H4 (cell line): ENCODE data around the gene SLC38A8. TPM values are rescaled to one million over a fixed set of nuclear protein-coding genes. Genes with fewer than 3 reads are reported as not detected.

Experiments used
- DNase-seq: peaks from one replicate; pipeline ENCODE4 v3.0.0-alpha.2; 2015; ENCODE audit warnings: low spot score
- total RNA-seq: library from RNA; depleted of rRNA; stranded (reverse); fragments of >200 nt; shearing (Covaris generic); gene quantifications from 2 replicates; pipeline ENCODE4 v1.2.3, GENCODE V29; 2014

Gene SLC38A8
- total RNA-seq, 1 experiment from 2014 or later = not detected

- DNase-seq = no peak
These were observed 6.3 kb upstream of the SLC38A8 start for GRCh38 chr16:84048871-84049270.

- no peak for DNase-seq
These were observed 5.7 kb upstream of the SLC38A8 start for GRCh38 chr16:84048270-84048669.

- no peak for DNase-seq
These were observed 5.0 kb upstream of the SLC38A8 start for GRCh38 chr16:84047626-84048025.

GRCh38 chr16:84047206-84047605 lies 4.6 kb upstream of the SLC38A8 start:
- DNase-seq = no peak

GRCh38 chr16:84045818-84046470 lies 3.3 kb upstream of the SLC38A8 start:
- no peak for DNase-seq

- no peak for DNase-seq
These were observed 2.6 kb upstream of the SLC38A8 start for GRCh38 chr16:84045001-84045817.

- DNase-seq = no peak
These were observed 1.5 kb upstream of the SLC38A8 start for GRCh38 chr16:84044118-84044488.

GRCh38 chr16:84043486-84044117 lies 1.0 kb upstream of the SLC38A8 start:
- no peak for DNase-seq

- DNase-seq = no peak
These were observed 387 bp upstream of the SLC38A8 start for GRCh38 chr16:84042879-84043485.

- no peak for DNase-seq
These were observed 714 bp downstream of the SLC38A8 start for GRCh38 chr16:84041881-84042280.

- peak; percentile 38 for DNase-seq
These were observed 1.5 kb downstream of the SLC38A8 start for GRCh38 chr16:84040823-84041820.

- no peak for DNase-seq
These were observed 2.3 kb downstream of the SLC38A8 start for GRCh38 chr16:84040226-84040822.

GRCh38 chr16:84039696-84040095 lies 2.9 kb downstream of the SLC38A8 start:
- no peak for DNase-seq

- no peak for DNase-seq
These were observed 4.1 kb downstream of the SLC38A8 start for GRCh38 chr16:84038469-84038868.

- DNase-seq = no peak
These were observed 5.6 kb downstream of the SLC38A8 start for GRCh38 chr16:84036982-84037425.

- DNase-seq = no peak
These were observed 6.5 kb downstream of the SLC38A8 start for GRCh38 chr16:84036131-84036530.

- no peak for DNase-seq
These were observed 8.1 kb downstream of the SLC38A8 start for GRCh38 chr16:84034516-84034915.

GRCh38 chr16:84033251-84034195 lies 9.1 kb downstream of the SLC38A8 start:
- no peak for DNase-seq

GRCh38 chr16:84032458-84033178 lies 10.0 kb downstream of the SLC38A8 start:
- DNase-seq = no peak
